ENCODE results near the gene POLR1A. TPM values are rescaled to one million over a fixed set of nuclear protein-coding genes. Genes with fewer than 3 reads are reported as not detected.

POLR1A gene
- total and polyA plus RNA-seq, 12 donors = 3.9 to 25.8 (median 20.8) TPM

DNA sequence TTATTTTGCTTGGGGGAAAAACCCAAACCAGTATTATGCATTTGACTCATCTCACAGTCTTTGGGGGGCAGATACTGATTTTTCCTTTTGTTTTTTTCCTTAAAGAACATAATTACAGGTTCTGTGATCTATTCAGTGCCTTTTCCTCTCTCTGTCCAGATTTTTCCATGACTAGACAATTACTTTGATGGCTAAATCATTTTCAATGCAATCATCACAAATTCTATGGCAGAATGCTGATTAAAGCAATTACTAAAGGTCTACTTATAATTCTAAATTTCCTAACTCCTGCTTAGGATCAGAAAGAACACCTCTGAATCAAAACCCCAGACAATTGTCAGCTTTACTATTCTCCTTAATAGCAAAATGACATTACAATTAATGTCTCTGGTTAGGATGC, 38.8 kb downstream of the POLR1A start:
- H3K27me3 ChIP-seq = no peaks in the 10 kb centered on the region
- H3K9me3 ChIP-seq = peaks cover 0 to 20% (median 0%) of the 10 kb centered on the region in 11 donors
- H3K36me3 ChIP-seq = peaks cover 0 to 94% (median 29%) of the 10 kb centered on the region in 9 donors
- H3K4me1 ChIP-seq = peaks cover 0 to 47% (median 9%) of the 10 kb centered on the region in 9 donors
- ATAC-seq (no peak), DNase-seq (no peak)
- no peak overlapping the region for H3K27ac ChIP-seq
- TF ChIP-seq, protein P1, sequence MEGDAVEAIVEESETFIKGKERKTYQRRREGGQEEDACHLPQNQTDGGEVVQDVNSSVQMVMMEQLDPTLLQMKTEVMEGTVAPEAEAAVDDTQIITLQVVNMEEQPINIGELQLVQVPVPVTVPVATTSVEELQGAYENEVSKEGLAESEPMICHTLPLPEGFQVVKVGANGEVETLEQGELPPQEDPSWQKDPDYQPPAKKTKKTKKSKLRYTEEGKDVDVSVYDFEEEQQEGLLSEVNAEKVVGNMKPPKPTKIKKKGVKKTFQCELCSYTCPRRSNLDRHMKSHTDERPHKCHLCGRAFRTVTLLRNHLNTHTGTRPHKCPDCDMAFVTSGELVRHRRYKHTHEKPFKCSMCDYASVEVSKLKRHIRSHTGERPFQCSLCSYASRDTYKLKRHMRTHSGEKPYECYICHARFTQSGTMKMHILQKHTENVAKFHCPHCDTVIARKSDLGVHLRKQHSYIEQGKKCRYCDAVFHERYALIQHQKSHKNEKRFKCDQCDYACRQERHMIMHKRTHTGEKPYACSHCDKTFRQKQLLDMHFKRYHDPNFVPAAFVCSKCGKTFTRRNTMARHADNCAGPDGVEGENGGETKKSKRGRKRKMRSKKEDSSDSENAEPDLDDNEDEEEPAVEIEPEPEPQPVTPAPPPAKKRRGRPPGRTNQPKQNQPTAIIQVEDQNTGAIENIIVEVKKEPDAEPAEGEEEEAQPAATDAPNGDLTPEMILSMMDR (IDR thresholded peaks at IDR 0.05) = no peak
- intact Hi-C loops (cut with DNase I) = no loop called here
- H3K4me3 ChIP-seq = no peak overlapping the region

DNA sequence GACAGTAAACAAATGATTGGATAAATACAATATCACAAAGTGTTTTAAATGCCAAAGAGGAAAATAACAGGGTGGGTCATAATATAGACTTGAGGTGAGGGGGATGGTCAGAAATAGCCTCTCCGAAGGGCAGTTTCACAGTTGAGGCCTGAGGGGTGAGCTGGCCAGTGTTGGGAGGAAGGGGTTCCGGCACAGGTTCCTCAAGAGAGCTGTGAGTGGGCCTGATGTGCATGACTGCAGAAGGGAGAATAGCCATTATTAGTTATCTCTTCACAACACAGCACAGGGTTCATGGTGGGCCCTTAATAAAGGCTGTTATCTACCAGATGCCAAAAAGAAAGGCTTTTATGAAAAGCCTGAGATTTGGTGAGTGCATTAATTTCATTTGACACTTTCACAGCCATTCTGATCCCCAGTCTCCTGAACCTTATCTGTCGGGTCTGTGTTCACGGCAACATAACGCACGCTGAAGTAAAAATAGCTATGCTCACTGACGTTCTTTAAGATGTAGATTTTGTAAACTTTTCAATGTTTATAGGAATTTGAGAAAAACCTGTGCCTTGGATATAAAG, 39.6 kb downstream of the POLR1A start:
- no peak overlapping the region for H3K4me3 ChIP-seq
- DNase-seq (no peak), ATAC-seq (no peak)
- no peaks in the 10 kb centered on the region for H3K27me3 ChIP-seq
- intact Hi-C loops (cut with DNase I) = no loop called here
- H3K27ac ChIP-seq = peak overlapping the region in 3 of 10 donors; percentile 15 to 41 (median 26)
- WGBS, 2 donors = 93 to 94% methylated on average over 7 of the region's 7 CpGs
- TF ChIP-seq, protein P1 (IDR thresholded peaks at IDR 0.05) = no peak
- H3K4me1 ChIP-seq = peaks cover 0 to 50% (median 10%) of the 10 kb centered on the region in 9 donors
- peaks cover 0 to 20% (median 0%) of the 10 kb centered on the region in 11 donors for H3K9me3 ChIP-seq
- H3K36me3 ChIP-seq = peaks cover 0 to 97% (median 29%) of the 10 kb centered on the region in 9 donors

DNA sequence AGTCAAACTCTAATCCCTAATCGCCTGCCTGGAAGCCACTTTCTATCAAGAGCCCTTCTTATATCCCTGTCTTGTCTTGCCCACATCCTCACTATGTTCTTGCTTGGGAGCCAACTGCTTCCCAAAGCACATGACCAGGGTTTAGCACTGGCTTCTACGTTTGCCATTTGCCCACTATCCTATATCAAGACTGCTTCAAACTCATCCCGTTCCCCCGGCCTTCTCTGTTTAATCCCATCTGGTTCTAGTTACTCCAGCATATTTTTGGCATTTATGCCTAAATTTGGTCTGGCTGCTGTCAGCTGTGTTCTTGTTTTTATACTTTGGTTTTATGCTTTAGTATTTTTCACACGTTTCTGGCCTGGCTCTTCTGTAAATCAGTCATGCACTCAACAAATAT, 40.2 kb downstream of the POLR1A start:
- ATAC-seq (peak in 6 of 8 donors; percentile 18 to 67 (median 28)), DNase-seq (no peak)
- TF ChIP-seq, protein P1 (IDR thresholded peaks at IDR 0.05) = no peak
- intact Hi-C loops (cut with DNase I) = no loop called here
- Histone ChIP-seq H3K36me3 (peaks cover 0 to 97% (median 29%) of the 10 kb centered on the region in 9 donors), H3K4me3 (no peak overlapping the region), H3K4me1 (peaks cover 0 to 53% (median 10%) of the 10 kb centered on the region in 9 donors), H3K27me3 (no peaks in the 10 kb centered on the region), H3K9me3 (peaks cover 0 to 20% (median 0%) of the 10 kb centered on the region in 11 donors), H3K27ac (peak overlapping the region in 2 of 10 donors; percentile 26 to 41)
- 64 to 65% methylated on average over 5 of the region's 5 CpGs for WGBS, 2 donors

DNA sequence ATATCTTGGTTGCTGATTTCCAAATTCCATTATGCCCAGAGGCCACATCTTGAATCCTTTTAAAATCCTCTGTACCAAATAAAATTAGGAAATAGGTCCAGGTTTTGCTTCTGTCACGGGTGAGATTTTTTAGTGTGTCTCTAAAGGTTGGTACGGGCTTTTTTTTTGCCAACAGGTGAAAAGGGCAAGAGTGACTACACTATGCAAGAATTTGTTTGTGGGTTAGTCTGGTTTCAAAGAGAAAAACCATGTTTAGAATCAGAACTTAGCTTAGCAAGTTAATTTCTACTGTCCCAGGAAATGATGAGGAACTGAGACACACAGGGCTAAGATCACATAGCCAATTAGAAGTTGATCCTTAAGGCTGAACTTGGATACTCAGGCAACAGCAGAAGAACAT, 41.7 kb downstream of the POLR1A start:
- peaks cover 0 to 97% (median 19%) of the 10 kb centered on the region in 9 donors for H3K36me3 ChIP-seq
- TF ChIP-seq, protein P1 (IDR thresholded peaks at IDR 0.05) = no peak
- WGBS, 2 donors = 96% methylated on average over 2 of the region's 2 CpGs
- H3K4me3 ChIP-seq = no peak overlapping the region
- H3K4me1 ChIP-seq = peaks cover 0 to 41% (median 10%) of the 10 kb centered on the region in 9 donors
- H3K9me3 ChIP-seq = peaks cover 0 to 20% (median 0%) of the 10 kb centered on the region in 11 donors
- intact Hi-C loops (cut with DNase I) = no loop called here
- ATAC-seq = no peak
- no peaks in the 10 kb centered on the region for H3K27me3 ChIP-seq
- no peak overlapping the region for H3K27ac ChIP-seq
- DNase-seq = no peak
